Natural killer cell treated with Interleukin-12 subunit alpha and Interleukin-12 subunit beta and Interleukin-15 and Interleukin-18, amount 100 ng/mL, for 72 hours (primary cell): ENCODE data around the gene MYL5. TPM values are rescaled to one million over a fixed set of nuclear protein-coding genes. Genes with fewer than 3 reads are reported as not detected.
"Not testable (repeated sequence)": the region's sequence is repeated elsewhere in the genome, so short reads cannot be mapped to it uniquely, and the experiment has no call there.

Source experiments
- ATAC-seq, 2 donors: fragments of 150-1000 bp; cut with Tn5 transposase in 1 of 2; sonication (Bioruptor Pico), chemical (Tn5 transposase) in 1 of 2; 2 replicates each; pipeline ENCODE4 v1.10.0; 2021
- DNase-seq: peaks from one replicate; pipeline ENCODE4 v3.0.0; 2022; ENCODE audit warnings: low spot score
- H3K27ac Mint-ChIP-seq, 2 donors: 1 replicate in 1 of 2; 2 replicates in 1 of 2; pipeline ENCODE4 v1.8.0; 2022; ENCODE audit warnings: mixed read lengths in 2 of 2, mild to moderate bottlenecking in 1 of 2, moderate library complexity in 1 of 2
- H3K27me3 Mint-ChIP-seq, 2 donors: 1 replicate in 1 of 2; 2 replicates in 1 of 2; pipeline ENCODE4 v1.8.0; 2022; ENCODE audit warnings: mixed read lengths in 2 of 2
- H3K36me3 Mint-ChIP-seq: one replicate; pipeline ENCODE4 v1.8.0; 2022; ENCODE audit warnings: mixed read lengths
- H3K4me1 Mint-ChIP-seq, 2 donors: 1 replicate in 1 of 2; 2 replicates in 1 of 2; pipeline ENCODE4 v1.8.0; 2022; ENCODE audit warnings: low read depth in 2 of 2, mixed read lengths in 2 of 2, mild to moderate bottlenecking in 1 of 2
- H3K4me3 Mint-ChIP-seq: one replicate; pipeline ENCODE4 v1.8.0; 2022; ENCODE audit warnings: mixed read lengths
- H3K9me3 Mint-ChIP-seq: 2 replicates; pipeline ENCODE4 v1.8.0; 2022; ENCODE audit warnings: mixed read lengths
- total RNA-seq, 2 donors: library from RNA; stranded (reverse); gene quantifications; one replicate each; pipeline ENCODE4 v1.2.3, GENCODE V29; 2022

Gene MYL5
- total RNA-seq, 2 donors from 2014 or later: 13.5 to 24.6 TPM

- Mint-ChIP-seq H3K36me3 (no peaks in the 10 kb centered on the region), H3K4me3 (peak overlapping the region; percentile 81), H3K4me1 (peaks cover 21 to 25% of the 10 kb centered on the region in 2 donors), H3K27ac (no peak overlapping the region), H3K27me3 (no peaks in the 10 kb centered on the region), H3K9me3 (no peaks in the 10 kb centered on the region)
- no peak for ATAC-seq
- DNase-seq: no peak
Measured at GRCh38 chr4:704198-704891, 30.0 kb downstream of the MYL5 start.

- Mint-ChIP-seq H3K36me3 (no peaks in the 10 kb centered on the region), H3K9me3 (no peaks in the 10 kb centered on the region), H3K27me3 (no peaks in the 10 kb centered on the region), H3K4me3 (peak overlapping the region; percentile 81), H3K27ac (peak overlapping the region; percentile 68 to 77), H3K4me1 (peaks cover 23% of the 10 kb centered on the region in 2 donors)
- ATAC-seq (no peak), DNase-seq (no peak)
Measured at GRCh38 chr4:704971-705277, 30.6 kb downstream of the MYL5 start.

GRCh38 chr4:705278-706082 lies 31.1 kb downstream of the MYL5 start, which contains the start of gene PCGF3:
PCGF3 (plus strand) TSS chr4:705832; CDS start chr4:733681, 27,849 bp downstream.
- Mint-ChIP-seq H3K36me3 (no peaks in the 10 kb centered on the region), H3K9me3 (no peaks in the 10 kb centered on the region), H3K27me3 (no peaks in the 10 kb centered on the region), H3K4me3 (peak within 1 kb of the TSS; percentile 81), H3K4me1 (peaks cover 23 to 24% of the 10 kb centered on the region in 2 donors), H3K27ac (peak within 1 kb of the TSS; percentile 68 to 77)
- ATAC-seq (peak; percentile 98 to 99), DNase-seq (peak; percentile 97)

- H3K4me3 Mint-ChIP-seq, H3K27me3 Mint-ChIP-seq, ATAC-seq, H3K36me3 Mint-ChIP-seq, DNase-seq, H3K27ac Mint-ChIP-seq, H3K9me3 Mint-ChIP-seq: not testable (repeated sequence)
- H3K4me1 Mint-ChIP-seq: peaks cover 19 to 23% of the 10 kb centered on the region in 2 donors
Measured at GRCh38 chr4:706083-706633, 31.8 kb downstream of the MYL5 start.

- H3K4me1 Mint-ChIP-seq: peaks cover 19 to 23% of the 10 kb centered on the region in 2 donors
Measured at GRCh38 chr4:706834-707598, 32.7 kb downstream of the MYL5 start.

GRCh38 chr4:707929-708630 lies 33.7 kb downstream of the MYL5 start:
- H3K27me3 Mint-ChIP-seq: no peaks in the 10 kb centered on the region
- ATAC-seq: no peak
- no peak overlapping the region for H3K27ac Mint-ChIP-seq
- H3K4me1 Mint-ChIP-seq: peaks cover 19 to 23% of the 10 kb centered on the region in 2 donors
- no peaks in the 10 kb centered on the region for H3K9me3 Mint-ChIP-seq
- DNase-seq: no peak
- peak overlapping the region; percentile 34 for H3K4me3 Mint-ChIP-seq
- no peaks in the 10 kb centered on the region for H3K36me3 Mint-ChIP-seq

More at GRCh38 chr4:706834-707598, 32.7 kb downstream of the MYL5 start:
- no peak for DNase-seq
- H3K36me3 Mint-ChIP-seq: no peaks in the 10 kb centered on the region
- H3K27me3 Mint-ChIP-seq: no peaks in the 10 kb centered on the region
- H3K27ac Mint-ChIP-seq: no peak overlapping the region
- H3K4me3 Mint-ChIP-seq: no peak overlapping the region
- H3K9me3 Mint-ChIP-seq: no peaks in the 10 kb centered on the region
- no peak for ATAC-seq

- no peaks in the 10 kb centered on the region for H3K9me3 Mint-ChIP-seq
- ATAC-seq: no peak
- peaks cover 19 to 23% of the 10 kb centered on the region in 2 donors for H3K4me1 Mint-ChIP-seq
- peak overlapping the region; percentile 34 for H3K4me3 Mint-ChIP-seq
- H3K27ac Mint-ChIP-seq: no peak overlapping the region
- no peaks in the 10 kb centered on the region for H3K27me3 Mint-ChIP-seq
- no peak for DNase-seq
- no peaks in the 10 kb centered on the region for H3K36me3 Mint-ChIP-seq
Measured at GRCh38 chr4:708631-708933, 34.2 kb downstream of the MYL5 start.

GRCh38 chr4:709348-709747 lies 35.0 kb downstream of the MYL5 start:
- Mint-ChIP-seq H3K9me3 (no peaks in the 10 kb centered on the region), H3K27ac (peak overlapping the region; percentile 45 to 65), H3K4me3 (no peak overlapping the region), H3K36me3 (no peaks in the 10 kb centered on the region), H3K27me3 (no peaks in the 10 kb centered on the region), H3K4me1 (peaks cover 20 to 24% of the 10 kb centered on the region in 2 donors)
- DNase-seq: no peak
- no peak for ATAC-seq

GRCh38 chr4:710116-710515 lies 35.8 kb downstream of the MYL5 start:
- Mint-ChIP-seq H3K36me3 (no peaks in the 10 kb centered on the region), H3K27ac (peak overlapping the region; percentile 45 to 65), H3K27me3 (no peaks in the 10 kb centered on the region), H3K4me3 (no peak overlapping the region), H3K4me1 (peaks cover 24 to 28% of the 10 kb centered on the region in 2 donors), H3K9me3 (no peaks in the 10 kb centered on the region)
- no peak for ATAC-seq
- DNase-seq: no peak

- Mint-ChIP-seq H3K36me3 (no peaks in the 10 kb centered on the region), H3K27ac (no peak overlapping the region), H3K4me3 (no peak overlapping the region), H3K27me3 (no peaks in the 10 kb centered on the region), H3K4me1 (peaks cover 24 to 28% of the 10 kb centered on the region in 2 donors), H3K9me3 (no peaks in the 10 kb centered on the region)
- ATAC-seq (no peak), DNase-seq (no peak)
Measured at GRCh38 chr4:710916-711315, 36.6 kb downstream of the MYL5 start.

GRCh38 chr4:712093-712492 lies 37.8 kb downstream of the MYL5 start:
- ATAC-seq (no peak), DNase-seq (no peak)
- Mint-ChIP-seq H3K27ac (no peak overlapping the region), H3K27me3 (no peaks in the 10 kb centered on the region), H3K4me3 (no peak overlapping the region), H3K9me3 (no peaks in the 10 kb centered on the region), H3K4me1 (peaks cover 27 to 28% of the 10 kb centered on the region in 2 donors), H3K36me3 (no peaks in the 10 kb centered on the region)

GRCh38 chr4:712916-713632 lies 38.7 kb downstream of the MYL5 start:
- Mint-ChIP-seq H3K4me3 (no peak overlapping the region), H3K9me3 (no peaks in the 10 kb centered on the region), H3K4me1 (peaks cover 33 to 34% of the 10 kb centered on the region in 2 donors), H3K27ac (no peak overlapping the region), H3K36me3 (no peaks in the 10 kb centered on the region), H3K27me3 (no peaks in the 10 kb centered on the region)
- ATAC-seq (no peak), DNase-seq (no peak)

GRCh38 chr4:714087-714486 lies 39.7 kb downstream of the MYL5 start:
- no peaks in the 10 kb centered on the region for H3K27me3 Mint-ChIP-seq
- no peaks in the 10 kb centered on the region for H3K9me3 Mint-ChIP-seq
- H3K36me3 Mint-ChIP-seq: no peaks in the 10 kb centered on the region
- H3K27ac Mint-ChIP-seq: no peak overlapping the region
- DNase-seq (no peak), ATAC-seq (no peak)
- peaks cover 26 to 27% of the 10 kb centered on the region in 2 donors for H3K4me1 Mint-ChIP-seq
- H3K4me3 Mint-ChIP-seq: no peak overlapping the region
